PFSK-1 (cell line): Measurements from ENCODE around the gene RIPOR2.

Experiments used
- FOXP2 ChIP-seq: optimal IDR thresholded peaks from 2 replicates; pipeline ENCODE3; 2011; ENCODE audit warnings: borderline replicate concordance, control low read depth, inconsistent platforms; ENCODE audit not compliant: insufficient read depth; ENCODE audit errors: extremely low read length, extremely low read depth
- POLR2AphosphoS5 ChIP-seq: IDR thresholded peaks from 2 replicates; pipeline ENCODE4 v1.6.1; 2012; ENCODE audit warnings: low read depth, mild to moderate bottlenecking, control low read depth, low read length, moderate library complexity
- SIN3A ChIP-seq: IDR thresholded peaks from 2 replicates; pipeline ENCODE4 v1.6.1; 2012; ENCODE audit warnings: mild to moderate bottlenecking, low read length, moderate library complexity, borderline replicate concordance; ENCODE audit not compliant: insufficient read depth
- TAF1 ChIP-seq: IDR thresholded peaks from 2 replicates; pipeline ENCODE4 v1.6.1; 2012; ENCODE audit warnings: low read length, control low read depth, borderline replicate concordance; ENCODE audit not compliant: insufficient read depth
- TF ChIP-seq, protein P1 (sequence below), 2 experiments: IDR thresholded peaks; 2 replicates each; pipeline versions ENCODE4 v1.6.1 to v1.8.0; 2011 to 2012; ENCODE audit warnings: low read depth in 2 of 2, low read length in 2 of 2, control low read depth in 1 of 2, inconsistent platforms in 1 of 2, mild to moderate bottlenecking in 1 of 2, moderate library complexity in 1 of 2; ENCODE audit not compliant: insufficient read depth in 1 of 2

The RIPOR2 gene

DNA sequence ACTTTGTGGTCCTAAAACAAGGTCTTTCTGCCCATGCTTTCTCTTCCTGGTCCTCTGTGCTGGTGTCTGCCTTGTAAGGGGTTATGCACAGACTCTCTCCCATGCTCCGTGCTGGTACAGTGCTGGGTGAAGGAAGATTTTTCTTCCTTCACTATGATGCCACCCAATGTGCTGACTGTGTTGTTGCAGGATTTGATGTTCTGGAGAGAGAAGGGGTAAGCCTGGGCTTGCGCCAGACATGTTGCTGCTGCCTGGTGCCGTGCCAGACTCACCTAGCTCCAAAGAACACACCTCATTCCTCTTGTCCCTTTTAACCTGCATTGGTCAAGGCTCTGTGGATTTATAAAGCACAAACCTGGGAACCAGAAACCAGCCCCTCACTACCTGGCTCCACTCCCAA is 108.6 kb downstream of the RIPOR2 start:
- TF ChIP-seq POLR2AphosphoS5, result no peak
- TF ChIP-seq, protein P1, sequence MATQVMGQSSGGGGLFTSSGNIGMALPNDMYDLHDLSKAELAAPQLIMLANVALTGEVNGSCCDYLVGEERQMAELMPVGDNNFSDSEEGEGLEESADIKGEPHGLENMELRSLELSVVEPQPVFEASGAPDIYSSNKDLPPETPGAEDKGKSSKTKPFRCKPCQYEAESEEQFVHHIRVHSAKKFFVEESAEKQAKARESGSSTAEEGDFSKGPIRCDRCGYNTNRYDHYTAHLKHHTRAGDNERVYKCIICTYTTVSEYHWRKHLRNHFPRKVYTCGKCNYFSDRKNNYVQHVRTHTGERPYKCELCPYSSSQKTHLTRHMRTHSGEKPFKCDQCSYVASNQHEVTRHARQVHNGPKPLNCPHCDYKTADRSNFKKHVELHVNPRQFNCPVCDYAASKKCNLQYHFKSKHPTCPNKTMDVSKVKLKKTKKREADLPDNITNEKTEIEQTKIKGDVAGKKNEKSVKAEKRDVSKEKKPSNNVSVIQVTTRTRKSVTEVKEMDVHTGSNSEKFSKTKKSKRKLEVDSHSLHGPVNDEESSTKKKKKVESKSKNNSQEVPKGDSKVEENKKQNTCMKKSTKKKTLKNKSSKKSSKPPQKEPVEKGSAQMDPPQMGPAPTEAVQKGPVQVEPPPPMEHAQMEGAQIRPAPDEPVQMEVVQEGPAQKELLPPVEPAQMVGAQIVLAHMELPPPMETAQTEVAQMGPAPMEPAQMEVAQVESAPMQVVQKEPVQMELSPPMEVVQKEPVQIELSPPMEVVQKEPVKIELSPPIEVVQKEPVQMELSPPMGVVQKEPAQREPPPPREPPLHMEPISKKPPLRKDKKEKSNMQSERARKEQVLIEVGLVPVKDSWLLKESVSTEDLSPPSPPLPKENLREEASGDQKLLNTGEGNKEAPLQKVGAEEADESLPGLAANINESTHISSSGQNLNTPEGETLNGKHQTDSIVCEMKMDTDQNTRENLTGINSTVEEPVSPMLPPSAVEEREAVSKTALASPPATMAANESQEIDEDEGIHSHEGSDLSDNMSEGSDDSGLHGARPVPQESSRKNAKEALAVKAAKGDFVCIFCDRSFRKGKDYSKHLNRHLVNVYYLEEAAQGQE (IDR thresholded peaks at IDR 0.05; ENCODE audit: insufficient read depth in 1 of 2, low read depth in 2 of 2, low read length in 2 of 2), result no peak
- no peak for TF ChIP-seq SIN3A
- TF ChIP-seq TAF1, result no peak
- no peak for TF ChIP-seq FOXP2

DNA sequence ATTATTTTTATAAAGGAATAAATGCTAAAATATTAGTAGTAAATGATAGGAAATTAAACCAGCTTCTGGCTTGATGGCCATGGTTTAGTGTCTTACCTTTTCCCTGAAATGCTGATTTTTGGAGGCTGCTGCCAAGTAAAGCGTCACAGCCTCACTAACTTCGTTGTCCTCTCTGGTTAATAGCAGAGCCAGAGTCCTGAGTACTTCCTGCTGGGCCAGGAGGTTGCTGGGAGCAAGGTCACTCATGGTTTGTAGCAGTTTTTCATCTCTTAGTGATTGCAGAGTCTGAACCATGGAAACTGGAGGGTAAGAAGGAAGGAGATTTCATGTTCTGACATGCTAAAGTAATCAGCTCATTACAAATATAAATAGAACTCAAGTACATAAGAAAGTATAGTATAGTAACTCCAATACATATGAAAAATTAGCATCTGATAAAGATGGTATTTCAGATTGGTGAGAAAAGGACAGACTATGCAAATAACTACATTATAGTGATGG is 110.6 kb downstream of the RIPOR2 start:
- TF ChIP-seq, protein P1 (IDR thresholded peaks at IDR 0.05; ENCODE audit: insufficient read depth in 1 of 2, low read depth in 2 of 2, low read length in 2 of 2), result no peak
- TF ChIP-seq POLR2AphosphoS5 (no peak), FOXP2 (no peak), SIN3A (no peak), TAF1 (no peak)

DNA sequence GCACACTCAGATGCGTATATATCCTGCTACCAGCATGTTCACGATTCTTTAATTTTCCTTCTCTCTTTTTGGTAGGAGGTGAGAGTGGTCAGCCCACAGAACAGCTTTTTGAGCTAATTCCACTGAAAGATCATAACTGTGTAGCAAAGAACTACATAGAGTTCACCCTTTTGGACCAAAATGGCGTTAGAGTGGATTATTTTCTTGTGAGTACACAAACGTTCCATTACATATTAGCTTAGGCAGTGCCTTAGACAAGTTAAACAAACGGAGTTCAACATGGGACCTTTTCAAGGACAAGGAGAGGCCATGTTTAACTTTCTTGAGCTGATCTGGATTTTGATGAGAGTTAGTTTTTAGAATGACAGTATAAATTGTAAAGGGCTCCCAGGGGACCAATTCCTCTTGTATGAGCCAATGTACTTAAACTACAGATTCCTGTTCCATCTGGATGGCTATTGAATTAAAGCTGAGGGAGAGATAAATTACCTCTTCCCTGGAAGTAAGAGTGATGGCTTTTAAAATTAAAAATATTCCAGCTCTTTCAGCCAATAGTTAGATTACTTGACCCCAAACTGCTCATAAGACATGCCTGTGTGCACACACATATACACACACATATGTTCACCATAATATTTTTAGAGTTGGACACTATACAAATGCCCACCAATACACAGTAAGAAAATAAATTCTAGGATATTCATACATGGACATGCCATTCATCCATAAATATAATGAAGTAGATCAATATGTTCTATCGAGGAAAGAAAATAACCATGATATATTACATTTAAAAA is 111.4 kb downstream of the RIPOR2 start:
- TF ChIP-seq FOXP2 (no peak), SIN3A (no peak), TAF1 (no peak), POLR2AphosphoS5 (no peak)
- TF ChIP-seq, protein P1 (IDR thresholded peaks at IDR 0.05; ENCODE audit: insufficient read depth in 1 of 2, low read depth in 2 of 2, low read length in 2 of 2), result no peak

DNA sequence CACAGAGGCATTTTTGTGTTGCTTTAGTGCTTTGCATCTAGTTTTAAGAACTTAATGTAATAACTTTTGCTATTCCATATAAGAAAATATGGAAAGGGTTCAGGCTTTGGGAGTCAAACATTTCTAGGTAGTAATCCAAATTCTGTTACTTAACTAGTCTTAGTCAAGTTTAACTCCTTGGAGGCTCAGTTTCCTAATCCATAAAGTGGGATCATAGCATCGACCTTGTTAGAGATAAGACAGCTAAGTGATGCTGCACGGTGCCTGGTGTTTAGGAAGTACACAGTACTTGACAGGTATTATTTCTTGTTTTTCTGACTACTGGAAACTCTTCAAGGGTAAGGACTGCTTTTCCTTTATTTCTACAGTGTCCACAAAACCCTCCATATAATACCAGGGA is 112.6 kb downstream of the RIPOR2 start:
- TF ChIP-seq, protein P1 (IDR thresholded peaks at IDR 0.05; ENCODE audit: insufficient read depth in 1 of 2, low read depth in 2 of 2, low read length in 2 of 2), result no peak
- TF ChIP-seq FOXP2, result no peak
- TF ChIP-seq POLR2AphosphoS5, result no peak
- no peak for TF ChIP-seq SIN3A
- TF ChIP-seq TAF1, result no peak
